Stimulated activated CD4-positive, alpha-beta T cell treated with anti-CD3 and anti-CD28 coated beads, Interleukin-1b, Interleukin-23, amount 100 ng/mL, for 24 hours (primary cell): Measurements from ENCODE around the gene CPM.
A peak's percentile ranks its signal among the peaks of the same experiment; 100 is the strongest.
"Not testable (repeated sequence)": the region's sequence is repeated elsewhere in the genome, so short reads cannot be mapped to it uniquely, and the experiment has no call there.

ENCODE experiments used
- DNase-seq, 4 experiments: peaks; one replicate each; pipeline ENCODE4 v3.0.0-alpha.2; 2020; ENCODE audit warnings: low read depth in 4 of 4, low spot score in 1 of 4

CPM gene

DNA sequence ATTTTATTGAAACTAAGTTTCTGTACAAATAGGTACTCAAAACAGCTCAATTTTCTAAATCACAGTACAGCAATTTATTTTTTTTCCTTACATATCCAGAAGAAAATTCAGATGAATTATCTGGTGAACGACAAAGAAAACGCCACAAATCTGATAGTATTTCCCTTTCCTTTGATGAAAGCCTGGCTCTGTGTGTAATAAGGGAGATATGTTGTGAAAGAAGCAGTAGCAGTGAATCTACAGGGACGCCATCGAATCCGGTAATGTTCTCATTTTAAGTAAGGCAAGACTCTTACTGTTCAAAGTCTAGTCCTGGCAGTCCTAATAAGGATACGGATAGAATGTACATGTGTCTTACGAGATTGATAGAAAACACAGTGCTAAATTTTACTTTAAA, 104.3 kb downstream of the CPM start:
- DNase-seq = no peak

DNA sequence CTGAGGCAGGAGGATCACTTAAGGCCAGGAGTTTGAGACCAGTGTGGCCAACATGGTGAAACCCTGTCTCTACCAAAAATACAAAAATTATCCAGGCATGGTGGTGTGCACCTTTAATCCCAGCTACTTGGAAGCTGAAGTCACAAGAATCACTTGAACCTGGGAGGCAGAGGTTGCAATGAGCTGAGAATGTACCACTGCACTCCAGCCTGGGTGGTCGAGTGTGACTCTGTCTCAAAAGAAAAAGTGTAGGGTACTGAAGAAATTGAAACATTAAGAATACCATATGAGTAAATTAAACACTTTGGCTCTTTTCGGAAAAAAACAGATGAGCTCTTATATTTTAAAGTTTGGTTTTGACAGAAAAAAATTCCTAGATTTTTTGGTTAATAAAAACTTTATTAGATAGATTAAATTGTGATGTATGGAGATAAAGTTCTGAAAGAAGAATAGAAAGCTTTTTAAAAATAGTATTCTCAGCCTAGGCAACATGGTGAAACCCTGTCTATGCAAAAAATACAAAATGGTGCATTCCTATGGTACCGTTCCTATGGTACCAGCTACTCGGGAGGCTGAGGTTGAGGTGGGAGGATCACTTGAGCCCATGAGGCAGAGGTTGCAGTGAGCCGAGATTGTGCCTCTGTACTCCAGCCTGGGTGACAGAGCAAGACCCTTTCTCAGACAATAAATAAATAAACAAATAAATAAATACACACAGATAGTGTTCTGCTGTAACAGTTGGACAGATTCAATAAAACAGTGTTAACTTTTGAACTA, 104.9 kb downstream of the CPM start:
- no peak for DNase-seq

DNA sequence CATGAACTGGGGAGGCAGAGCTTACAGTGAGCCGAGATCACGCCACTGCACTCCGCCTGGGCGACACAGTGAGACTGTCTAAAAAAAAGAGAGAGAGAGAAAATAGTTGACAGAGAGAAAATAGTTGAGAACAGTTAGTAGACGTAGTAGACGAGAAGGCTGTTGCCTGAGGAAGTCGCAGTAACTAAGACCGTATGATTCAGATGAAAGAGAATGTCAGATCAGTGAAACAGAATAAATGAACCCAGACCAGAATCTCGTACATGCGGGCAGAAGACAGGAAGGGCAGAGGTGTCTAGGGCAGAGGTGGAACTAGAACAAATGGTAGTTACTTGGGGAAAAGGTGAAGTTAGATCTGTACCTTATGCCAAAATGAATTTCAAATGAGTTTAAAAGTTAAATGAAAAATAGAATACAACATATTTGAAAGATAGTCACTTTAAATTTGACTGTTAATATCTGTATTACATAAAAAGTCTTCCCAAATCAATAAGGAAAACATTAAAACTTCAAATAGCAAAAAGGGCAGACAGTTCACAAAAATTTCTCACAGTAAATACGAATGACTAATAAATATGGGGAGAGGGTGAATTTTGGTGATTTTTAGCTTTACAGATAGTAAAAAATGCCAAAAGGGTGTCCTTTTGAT, 107.3 kb downstream of the CPM start:
- DNase-seq = no peak

DNA sequence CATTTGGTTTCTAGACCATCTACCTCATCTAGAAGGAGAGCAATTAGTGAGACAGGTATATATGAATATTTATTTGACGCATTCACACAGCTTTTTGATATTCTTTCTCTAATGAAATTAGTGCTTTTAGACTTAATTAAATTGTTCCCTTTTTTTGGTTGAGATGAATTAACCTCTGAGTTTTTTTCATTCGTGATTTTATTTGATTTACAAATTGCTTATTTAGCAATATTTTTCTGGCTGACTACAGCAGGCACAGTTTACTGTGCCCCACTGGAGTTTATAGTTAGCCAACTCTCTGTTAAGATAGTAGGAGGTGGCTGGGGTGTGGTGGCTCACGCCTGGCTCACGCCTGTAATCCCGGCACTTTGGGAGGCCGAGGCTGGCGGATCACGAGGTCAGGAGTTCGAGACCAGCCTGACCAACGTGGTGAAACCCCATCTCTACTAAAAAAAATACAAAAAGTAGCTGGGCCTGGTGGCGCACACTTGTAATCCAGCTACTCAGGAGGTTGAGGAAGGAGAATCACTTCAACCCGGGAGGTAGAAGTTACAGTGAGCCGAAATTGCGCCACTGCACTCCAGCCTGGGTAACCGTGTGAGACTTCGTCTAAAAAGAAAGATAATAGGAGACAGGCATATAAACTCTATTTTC, 108.2 kb downstream of the CPM start:
- no peak for DNase-seq

DNA sequence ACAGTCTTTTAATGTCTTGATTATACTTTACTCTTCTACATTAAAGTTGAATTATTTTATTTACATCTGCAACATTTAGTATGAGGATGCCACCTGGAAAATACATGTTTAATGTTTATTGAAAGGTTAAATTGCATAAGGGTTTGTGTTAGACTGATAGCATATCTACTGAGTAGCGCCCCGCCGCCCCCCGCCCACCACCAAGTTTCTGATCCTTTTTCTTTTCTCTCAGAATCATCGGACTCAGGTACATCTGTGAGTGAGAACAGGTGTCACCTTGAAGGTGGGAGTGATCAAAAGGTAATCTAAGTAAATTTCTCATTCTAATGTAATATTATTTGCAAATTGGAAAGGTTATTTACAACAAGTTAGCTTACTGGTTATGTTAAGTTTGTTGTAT, 108.8 kb downstream of the CPM start:
- no peak for DNase-seq

DNA sequence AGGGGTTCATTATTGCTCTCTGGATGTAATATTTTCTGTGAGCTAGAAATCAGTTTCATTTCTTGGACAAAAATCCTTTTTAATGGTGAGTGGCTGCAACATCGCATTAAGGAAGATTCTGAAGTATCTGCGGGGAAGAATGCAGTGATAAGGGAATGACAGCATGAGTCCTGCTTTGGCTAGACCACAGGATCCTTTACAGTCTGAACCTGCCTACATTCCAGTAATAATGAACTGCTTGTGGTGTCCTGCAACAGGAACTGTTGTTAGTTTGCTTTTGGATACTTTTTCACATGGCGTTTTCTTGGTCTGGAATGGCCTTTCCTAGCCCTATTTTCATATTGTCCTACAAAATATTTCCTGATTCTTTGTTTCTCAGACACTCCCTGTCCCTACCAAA, 109.3 kb downstream of the CPM start:
- no peak for DNase-seq

DNA sequence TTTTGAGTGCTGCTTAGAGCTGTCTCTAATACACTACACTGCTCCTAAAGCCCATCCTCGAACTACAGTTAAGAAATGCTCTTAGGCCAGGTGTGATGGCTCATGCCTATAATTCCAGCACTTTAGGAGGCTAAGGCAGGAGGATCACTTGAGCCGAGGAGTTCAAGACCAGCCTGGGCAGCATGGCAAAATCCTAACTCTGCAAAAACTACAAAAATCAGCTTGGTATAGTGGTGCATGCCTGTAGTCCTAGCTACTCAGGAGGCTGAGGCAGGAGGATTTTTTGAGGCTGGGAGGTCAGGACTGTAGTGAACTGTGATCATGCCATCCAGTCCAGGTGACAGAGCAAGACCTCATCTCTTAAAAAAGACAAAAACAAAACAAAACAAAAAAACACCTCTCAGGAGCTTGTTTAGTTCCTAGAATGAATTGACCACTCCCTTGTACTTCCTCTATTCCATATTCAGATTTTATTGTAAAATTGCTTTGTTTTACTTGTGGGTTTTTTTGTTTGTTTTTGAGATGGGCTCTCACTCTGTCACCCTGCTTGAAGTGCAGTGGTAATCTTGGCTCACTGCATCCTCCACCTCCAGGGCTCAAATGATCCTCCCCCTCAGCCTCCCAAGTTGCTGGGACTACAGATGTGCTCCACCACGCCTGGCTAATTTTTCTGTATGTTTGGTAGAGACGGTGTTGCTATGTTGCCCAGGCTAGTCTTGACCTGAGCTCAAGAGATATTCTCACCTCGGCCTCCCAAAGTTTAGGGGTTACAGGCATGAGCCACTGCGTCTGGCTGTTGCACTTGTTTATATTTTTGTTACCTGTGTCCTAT, 111.4 kb downstream of the CPM start:
- DNase-seq = no peak

DNA sequence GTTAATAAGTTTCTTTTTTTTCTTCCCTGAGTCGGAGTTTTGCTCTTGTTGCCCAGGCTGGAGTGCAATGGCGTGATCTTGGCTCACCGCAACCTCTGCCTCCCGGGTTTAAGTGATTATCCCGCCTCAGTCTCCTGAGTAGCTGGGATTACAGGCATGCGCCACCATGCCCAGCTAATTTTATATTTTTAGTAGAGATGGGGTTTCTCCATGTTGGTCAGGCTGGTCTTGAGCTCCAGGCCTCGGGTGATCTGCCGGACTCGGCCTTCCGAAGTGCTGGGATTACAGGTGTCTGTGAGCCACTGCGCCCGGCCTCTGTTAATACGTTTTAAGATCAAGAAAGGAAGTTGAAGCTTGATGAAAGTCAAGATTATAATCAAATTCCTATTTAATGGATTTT, 113.5 kb downstream of the CPM start:
- DNase-seq = not testable (repeated sequence)

DNA sequence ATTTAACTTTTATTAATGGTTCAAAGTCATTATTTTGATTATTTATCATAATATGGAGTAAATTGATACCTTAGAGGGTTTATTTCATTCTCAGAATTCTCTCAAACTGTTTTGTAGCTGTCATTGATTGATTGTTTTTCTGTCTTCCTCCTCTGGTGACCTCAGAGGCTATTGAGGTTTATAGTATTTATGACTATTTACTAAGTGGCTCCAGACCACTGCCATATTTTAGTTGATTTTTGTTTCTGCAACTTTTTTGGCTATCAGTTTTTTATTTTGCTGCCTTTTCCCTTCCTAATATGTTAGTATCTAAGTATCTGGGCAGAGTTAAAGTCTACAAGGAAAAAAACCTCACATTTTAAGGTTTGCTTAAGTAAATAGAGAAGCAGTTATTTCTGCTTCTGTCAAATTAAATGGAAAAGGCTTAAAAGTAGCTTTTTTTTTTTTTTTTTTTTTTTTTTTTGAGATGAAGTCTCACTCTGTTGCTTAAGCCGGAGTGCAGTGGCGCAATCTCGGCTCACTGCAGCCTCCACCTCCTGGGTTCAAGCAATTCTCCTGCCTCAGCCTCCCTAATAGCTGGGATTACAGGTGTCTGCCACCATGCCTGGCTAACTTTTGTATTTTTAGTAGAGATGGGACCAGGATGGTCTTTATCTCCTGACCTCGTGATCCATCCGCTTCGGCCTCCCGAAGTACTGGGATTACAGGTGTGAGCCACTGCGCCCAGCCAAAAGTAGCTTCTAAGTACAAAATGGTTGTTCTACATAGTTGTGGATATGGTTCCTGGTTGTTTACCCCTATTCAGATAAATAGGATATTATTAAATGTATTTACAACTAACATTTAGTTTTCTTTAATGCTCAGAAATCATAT, 116.8 kb downstream of the CPM start:
- no peak for DNase-seq

DNA sequence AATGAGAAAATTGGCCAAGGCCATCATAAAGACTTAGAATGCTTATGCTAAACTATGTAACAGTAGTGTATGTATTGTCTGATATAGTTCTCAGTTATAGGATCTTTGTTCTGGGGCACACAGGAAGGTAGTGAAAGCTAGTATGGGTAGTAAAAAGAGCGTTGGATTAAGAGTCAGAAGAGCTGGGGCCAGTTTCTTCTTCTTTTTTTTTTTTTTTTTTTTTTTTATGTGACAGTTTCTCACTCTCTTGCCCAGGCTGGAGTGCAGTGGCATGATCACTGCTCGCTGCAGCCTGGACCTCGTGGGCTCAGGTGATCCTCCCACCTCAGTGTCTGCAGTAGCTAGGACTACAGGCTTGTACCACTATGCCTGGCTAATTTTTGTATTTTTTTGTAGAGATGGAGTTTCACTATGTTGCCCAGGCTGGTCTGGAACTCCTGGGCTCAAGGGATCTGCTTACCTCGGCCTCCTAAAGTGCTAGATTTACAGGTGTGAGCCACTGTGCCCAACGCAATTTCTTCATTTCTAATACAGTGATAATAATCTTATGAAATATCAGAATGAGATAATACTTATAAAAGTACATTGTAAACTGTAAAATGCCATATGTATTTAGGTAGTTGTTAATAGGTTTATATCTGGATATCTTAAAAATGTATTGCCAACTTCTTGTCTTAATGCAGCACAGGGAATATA, 117.6 kb downstream of the CPM start:
- DNase-seq = no peak

DNA sequence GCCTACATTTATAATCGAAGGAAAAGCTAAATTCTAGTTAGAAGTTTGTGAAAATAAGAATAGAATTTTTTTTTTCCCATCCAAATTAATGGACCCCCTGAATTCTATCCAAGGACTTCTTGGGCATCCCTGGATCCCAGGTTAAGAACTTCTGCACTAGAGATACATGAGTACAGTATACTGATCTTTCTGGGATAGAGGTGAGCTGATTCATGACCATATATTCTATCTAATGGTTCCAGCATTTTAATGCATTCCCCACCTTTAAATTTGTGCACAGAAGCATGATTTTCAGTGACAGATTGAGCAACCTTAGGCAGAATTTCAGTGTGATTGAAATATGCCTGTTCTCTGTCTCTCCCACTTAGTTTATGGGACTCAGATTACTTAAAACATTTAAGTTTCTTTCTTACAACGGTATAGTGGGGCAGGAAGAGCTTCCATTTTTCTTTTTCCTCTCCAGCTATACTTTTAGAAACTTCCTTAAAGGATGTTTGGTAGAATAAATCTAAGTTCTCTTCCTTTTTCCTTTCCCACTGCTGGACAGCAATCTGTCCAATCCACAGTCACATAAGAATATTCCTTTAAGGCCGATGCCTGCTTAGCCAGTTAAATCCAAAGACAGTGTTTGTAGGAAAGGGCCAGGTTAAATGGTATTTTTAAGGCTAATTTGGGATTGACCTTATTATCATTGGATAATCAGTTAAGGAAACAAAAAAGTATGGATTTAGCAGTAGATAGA, 118.3 kb downstream of the CPM start:
- DNase-seq = no peak

DNA sequence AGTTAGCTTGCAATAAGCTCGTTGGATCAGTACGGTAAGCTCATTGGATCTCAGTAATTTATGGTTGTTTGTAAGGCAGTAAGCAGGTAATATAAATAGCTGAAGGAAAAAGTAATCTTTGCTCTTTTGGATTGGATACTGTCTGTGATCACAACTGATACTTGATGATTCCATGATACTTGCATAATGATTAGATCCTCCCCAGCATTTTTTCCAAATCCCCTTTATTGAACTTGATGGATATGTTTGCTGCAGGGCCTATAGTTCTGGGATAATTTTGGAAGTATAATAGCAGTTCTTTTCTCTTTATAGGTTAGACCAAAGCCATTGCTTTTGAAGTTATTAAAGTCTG, 119.8 kb downstream of the CPM start:
- DNase-seq = no peak

DNA sequence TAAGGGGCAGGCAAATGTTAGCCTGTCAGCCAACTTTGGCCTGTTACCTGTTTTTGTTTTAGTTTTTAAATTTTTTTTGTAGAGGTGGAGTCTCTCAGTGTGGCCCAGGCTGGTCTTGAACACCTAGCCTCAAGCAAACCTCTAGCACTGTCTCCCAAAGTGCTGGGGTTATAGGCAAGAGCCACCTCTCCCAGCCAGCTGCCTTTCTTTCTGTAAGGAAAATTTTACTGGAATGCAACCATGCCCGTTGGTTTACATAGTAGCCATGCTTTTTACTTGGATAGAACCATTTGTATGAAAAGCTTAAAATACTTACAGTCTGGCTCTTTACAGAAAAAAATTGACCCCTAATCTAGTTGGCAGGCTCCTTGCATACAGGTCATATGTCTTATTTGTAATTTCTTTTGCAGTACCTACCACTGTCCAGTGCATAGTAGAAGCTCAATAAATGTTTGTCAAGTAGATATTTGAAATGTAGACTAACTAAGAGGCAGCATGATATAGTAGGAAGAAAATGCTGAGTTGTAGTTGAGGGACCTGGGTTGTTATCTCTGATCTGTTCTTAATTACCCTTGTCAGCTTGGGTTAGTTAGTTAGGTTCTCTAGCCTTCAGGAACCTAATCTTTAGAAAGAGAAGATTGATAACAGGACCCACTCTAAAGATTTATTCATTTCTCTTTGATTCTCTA, 120.3 kb downstream of the CPM start:
- no peak for DNase-seq

DNA sequence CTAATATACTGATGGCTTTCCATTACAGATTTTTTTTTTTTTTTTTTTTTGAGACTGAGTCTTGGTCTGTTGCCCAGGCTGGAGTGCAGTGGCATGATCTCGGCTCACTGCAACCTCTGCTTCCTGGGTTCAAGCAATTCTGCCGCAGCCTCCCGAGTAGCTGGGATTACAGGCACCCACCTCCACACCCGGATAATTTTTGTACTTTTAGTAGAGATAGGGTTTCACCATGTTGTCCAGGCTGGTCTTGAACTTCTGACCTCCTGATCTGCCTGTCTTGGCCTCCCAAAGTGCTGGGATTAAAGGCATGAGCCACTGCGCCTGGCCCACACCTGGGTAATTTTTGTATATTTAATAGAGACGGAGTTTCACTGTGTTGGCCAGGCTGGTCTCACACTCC, 121.4 kb downstream of the CPM start:
- not testable (repeated sequence) for DNase-seq

DNA sequence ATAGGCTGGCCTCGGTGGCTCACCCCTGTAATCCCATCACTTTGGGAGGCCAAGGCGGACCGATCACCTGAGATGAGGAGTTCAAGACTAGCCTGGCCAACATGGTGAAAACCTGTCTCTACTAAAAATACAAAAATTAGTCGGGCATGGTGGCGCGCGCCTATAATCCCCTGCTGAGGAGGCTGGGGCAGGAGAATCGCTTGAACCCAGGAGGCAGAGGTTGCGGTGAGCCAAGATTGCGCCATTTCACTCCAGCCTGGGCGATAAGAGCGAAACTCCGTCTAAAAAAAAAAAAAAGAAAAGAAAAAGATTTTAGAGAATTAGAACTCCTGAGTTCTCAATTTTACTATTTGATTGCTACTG, 123.0 kb downstream of the CPM start:
- not testable (repeated sequence) for DNase-seq

DNA sequence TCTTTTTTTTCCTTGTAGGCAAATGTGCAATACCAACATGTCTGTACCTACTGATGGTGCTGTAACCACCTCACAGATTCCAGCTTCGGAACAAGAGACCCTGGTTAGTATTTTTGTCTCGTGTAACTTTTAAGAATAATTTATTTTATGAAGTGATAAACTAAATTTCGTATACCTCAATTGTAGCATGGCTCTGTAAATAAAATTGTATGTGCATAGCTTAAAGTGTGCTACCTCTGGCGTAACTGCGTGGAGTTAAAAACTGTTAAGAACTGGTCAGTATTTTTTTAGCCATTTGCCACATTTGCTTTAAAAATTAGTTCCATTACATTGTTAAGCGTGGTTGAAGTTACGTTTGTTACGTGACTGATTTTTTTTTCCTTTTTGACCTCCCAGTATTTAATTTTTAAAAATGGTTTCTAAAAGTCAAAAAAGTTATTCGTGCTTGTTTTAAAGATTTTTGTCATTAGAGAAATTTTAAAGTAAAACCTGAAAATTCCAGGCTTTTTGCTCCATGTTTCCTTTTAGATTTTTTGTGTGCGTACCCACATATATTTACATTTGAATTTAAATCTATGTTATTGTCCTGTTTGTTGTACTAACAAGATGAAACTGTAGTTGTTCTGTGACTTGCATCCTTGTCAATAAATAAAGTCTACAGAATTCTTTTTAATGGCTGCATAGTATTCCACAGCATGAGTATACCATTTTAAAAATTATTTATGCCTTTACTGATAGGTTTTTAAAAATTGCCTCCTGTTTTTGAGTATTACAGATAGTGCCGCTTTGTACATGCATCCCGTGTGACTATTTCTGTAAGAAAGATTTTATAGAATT, 123.6 kb downstream of the CPM start:
- no peak for DNase-seq

DNA sequence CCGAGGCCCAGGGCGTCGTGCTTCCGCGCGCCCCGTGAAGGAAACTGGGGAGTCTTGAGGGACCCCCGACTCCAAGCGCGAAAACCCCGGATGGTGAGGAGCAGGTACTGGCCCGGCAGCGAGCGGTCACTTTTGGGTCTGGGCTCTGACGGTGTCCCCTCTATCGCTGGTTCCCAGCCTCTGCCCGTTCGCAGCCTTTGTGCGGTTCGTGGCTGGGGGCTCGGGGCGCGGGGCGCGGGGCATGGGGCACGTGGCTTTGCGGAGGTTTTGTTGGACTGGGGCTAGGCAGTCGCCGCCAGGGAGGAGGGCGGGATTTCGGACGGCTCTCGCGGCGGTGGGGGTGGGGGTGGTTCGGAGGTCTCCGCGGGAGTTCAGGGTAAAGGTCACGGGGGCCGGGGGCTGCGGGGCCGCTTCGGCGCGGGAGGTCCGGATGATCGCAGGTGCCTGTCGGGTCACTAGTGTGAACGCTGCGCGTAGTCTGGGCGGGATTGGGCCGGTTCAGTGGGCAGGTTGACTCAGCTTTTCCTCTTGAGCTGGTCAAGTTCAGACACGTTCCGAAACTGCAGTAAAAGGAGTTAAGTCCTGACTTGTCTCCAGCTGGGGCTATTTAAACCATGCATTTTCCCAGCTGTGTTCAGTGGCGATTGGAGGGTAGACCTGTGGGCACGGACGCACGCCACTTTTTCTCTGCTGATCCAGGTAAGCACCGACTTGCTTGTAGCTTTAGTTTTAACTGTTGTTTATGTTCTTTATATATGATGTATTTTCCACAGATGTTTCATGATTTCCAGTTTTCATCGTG, 124.4 kb downstream of the CPM start:
- peak; percentile 28 to 45 (median 40) for DNase-seq
